IMR-90 (cell line): ENCODE results near the gene METTL5. TPM values are rescaled to one million over a fixed set of nuclear protein-coding genes. Genes with fewer than 3 reads are reported as not detected.
A peak's percentile ranks its signal among the peaks of the same experiment; 100 is the strongest.

ENCODE experiments used
- ATAC-seq: fragments of 200-7000 bp; cut with Tn5 transposase; 2 replicates; pipeline ENCODE4 v1.9.1; 2020; ENCODE audit warnings: low read depth, mild to moderate bottlenecking, moderate library complexity
- BruUV-seq: library from RNA; stranded (reverse); fragments of 400-500 nt; replicated peaks from 2 replicates; lab custom pipeline; 2021; lab: Mats Ljungman, UMichigan
- CTCF ChIA-PET: fragments of 300-600 bp; formaldehyde crosslinking; extraction: SDS; loops from one replicate; lab custom pipeline; 2021; ENCODE audit warnings: antibody characterized with exemption; lab: Yijun Ruan, JAX
- POLR2A ChIA-PET: fragments of 300-600 bp; sonication (Branson Sonifier 250); formaldehyde crosslinking; loops from one replicate; lab custom pipeline; 2022; ENCODE audit warnings: antibody characterized with exemption; ENCODE audit not compliant: unreplicated experiment; lab: Charles Lee
- DNase-seq: peaks from one replicate; pipeline ENCODE4 v3.0.0; 2013
- H2AFZ ChIP-seq: replicated peaks from 2 replicates; pipeline ENCODE3; 2013; ENCODE audit warnings: low read length, mild to moderate bottlenecking; ENCODE audit not compliant: poor library complexity
- H2AK5ac ChIP-seq: 2 replicates; pipeline ENCODE4 v1.6.1; 2013; ENCODE audit warnings: low read depth, low read length, inconsistent platforms
- H2AK9ac ChIP-seq: replicated peaks from 2 replicates; pipeline ENCODE3; 2013; ENCODE audit warnings: mild to moderate bottlenecking, low read depth, low read length, moderate library complexity; ENCODE audit not compliant: poor library complexity
- H2BK120ac ChIP-seq: 2 replicates; pipeline ENCODE4 v1.6.1; 2013; ENCODE audit warnings: low read depth, low read length, inconsistent platforms
- H2BK15ac ChIP-seq: 3 replicates; pipeline ENCODE4 v1.6.1; 2013; ENCODE audit warnings: low read depth, low read length, inconsistent platforms
- H2BK20ac ChIP-seq: 2 replicates; pipeline ENCODE4 v1.6.1; 2013; ENCODE audit warnings: low read depth, mild to moderate bottlenecking, inconsistent platforms, low read length, moderate library complexity
- H2BK5ac ChIP-seq: 2 replicates; pipeline ENCODE4 v1.6.1; 2013; ENCODE audit warnings: mild to moderate bottlenecking, low read depth, low read length, inconsistent platforms; ENCODE audit not compliant: poor library complexity, severe bottlenecking
- H3K14ac ChIP-seq: replicated peaks from 2 replicates; pipeline ENCODE4 v1.6.1; 2013; ENCODE audit warnings: low read depth, low read length, inconsistent platforms
- H3K18ac ChIP-seq: 2 replicates; pipeline ENCODE4 v1.6.1; 2013; ENCODE audit warnings: low read depth, low read length, control low read depth
- H3K23ac ChIP-seq: 2 replicates; pipeline ENCODE4 v1.6.1; 2013; ENCODE audit warnings: low read depth, low read length, inconsistent platforms
- H3K27ac ChIP-seq: 2 replicates; pipeline ENCODE4 v1.5.1; 2013; ENCODE audit warnings: mild to moderate bottlenecking, control low read depth, low read length; ENCODE audit not compliant: insufficient read depth
- H3K27me3 ChIP-seq: 2 replicates; pipeline ENCODE4 v1.6.1; 2013; ENCODE audit warnings: low read length; ENCODE audit not compliant: control insufficient read depth, insufficient read depth
- H3K36me3 ChIP-seq: 2 replicates; pipeline ENCODE4 v1.6.1; 2013; ENCODE audit warnings: low read length, mixed read lengths; ENCODE audit not compliant: control insufficient read depth, insufficient read depth
- H3K4ac ChIP-seq: 2 replicates; pipeline ENCODE4 v1.6.1; 2013; ENCODE audit warnings: low read depth, low read length, inconsistent platforms
- H3K4me1 ChIP-seq: 2 replicates; pipeline ENCODE4 v1.6.1; 2013; ENCODE audit warnings: low read length, mixed read lengths; ENCODE audit not compliant: control insufficient read depth, insufficient read depth
- H3K4me2 ChIP-seq: 2 replicates; pipeline ENCODE4 v1.6.1; 2013; ENCODE audit warnings: low read depth, mild to moderate bottlenecking, control low read depth, low read length, moderate library complexity
- H3K4me3 ChIP-seq: 2 replicates; pipeline ENCODE4 v1.5.1; 2013; ENCODE audit warnings: low read depth, mild to moderate bottlenecking, control low read depth, low read length, moderate library complexity; ENCODE audit not compliant: insufficient read depth
- H3K56ac ChIP-seq: 2 replicates; pipeline ENCODE4 v1.6.1; 2013; ENCODE audit warnings: low read length, inconsistent platforms; ENCODE audit not compliant: insufficient read depth; ENCODE audit errors: extremely low read depth
- H3K79me1 ChIP-seq, 2 experiments: 2 replicates each; pipeline ENCODE4 v1.6.1; 2013; ENCODE audit warnings: low read length in 2 of 2, inconsistent platforms in 1 of 2, low read depth in 1 of 2
- H3K9ac ChIP-seq: 2 replicates; pipeline ENCODE4 v1.6.1; 2013; ENCODE audit warnings: low read depth, low read length, control low read depth
- H3K9me1 ChIP-seq: 2 replicates; pipeline ENCODE4 v1.6.1; 2013; ENCODE audit warnings: low read length, inconsistent platforms; ENCODE audit not compliant: insufficient read depth
- H3K9me3 ChIP-seq: 2 replicates; pipeline ENCODE4 v1.6.1; 2013; ENCODE audit warnings: low read length; ENCODE audit not compliant: control insufficient read depth, insufficient read depth
- H4K20me1 ChIP-seq: 2 replicates; pipeline ENCODE4 v1.6.1; 2013; ENCODE audit warnings: low read length, inconsistent platforms; ENCODE audit not compliant: insufficient read depth
- H4K5ac ChIP-seq: 2 replicates; pipeline ENCODE4 v1.6.1; 2013; ENCODE audit warnings: mild to moderate bottlenecking, low read depth, low read length, control low read depth
- H4K8ac ChIP-seq, 2 experiments: 2 replicates each; pipeline ENCODE4 v1.6.1; 2013; ENCODE audit warnings: low read depth in 2 of 2, low read length in 2 of 2, control low read depth in 1 of 2, inconsistent platforms in 1 of 2
- H4K91ac ChIP-seq: 2 replicates; pipeline ENCODE4 v1.6.1; 2013; ENCODE audit warnings: low read depth, low read length, inconsistent platforms; ENCODE audit not compliant: insufficient read depth
- BHLHE40 ChIP-seq: fragments of 150-350 bp; IDR thresholded peaks from 2 replicates; pipeline ENCODE4 v1.6.1; 2016; ENCODE audit warnings: mild to moderate bottlenecking, low read depth, low read length
- MAZ ChIP-seq: IDR thresholded peaks from 2 replicates; pipeline ENCODE4 v1.6.1; 2012; ENCODE audit warnings: low read depth, mild to moderate bottlenecking, low read length, improper control_type of control experiment, moderate library complexity, borderline replicate concordance
- MXI1 ChIP-seq: IDR thresholded peaks from 2 replicates; pipeline ENCODE4 v1.6.1; 2012; ENCODE audit warnings: low read depth, mild to moderate bottlenecking, low read length, moderate library complexity, borderline replicate concordance
- NFE2L2 ChIP-seq: fragments of 150-350 bp; IDR thresholded peaks from 2 replicates; pipeline ENCODE4 v1.6.1; 2016; ENCODE audit warnings: low read depth, mild to moderate bottlenecking, low read length
- POLR2A ChIP-seq: IDR thresholded peaks from 2 replicates; pipeline ENCODE4 v1.6.1; 2012; ENCODE audit warnings: mild to moderate bottlenecking, low read depth, low read length
- WGBS, 2 experiments: methylation state at CpG; one replicate each; pipeline versions ENCODE4 v1.1.5 to v1.1.7; 2013; ENCODE audit warnings: missing lambda C conversion rate in 2 of 2; ENCODE audit not compliant: insufficient read length in 1 of 2; ENCODE audit errors: extremely low coverage in 2 of 2; 5-methylcytosine and 5-hydroxymethylcytosine counted together
- dilution Hi-C: fragments of 300-500 bp; cut with HindIII; formaldehyde crosslinking; loops from one replicate; pipeline ENCODE4 v1.14.3; 2018; ENCODE audit warnings: low sequenced_read_pairs; ENCODE audit not compliant: unreplicated experiment
- in situ Hi-C: fragments of 300-500 bp; cut with MboI; formaldehyde crosslinking; loops from 3 replicates; pipeline ENCODE4 v1.14.3; 2019; ENCODE audit warnings: low sequenced_read_pairs, inconsistent platforms, mixed read lengths
- intact Hi-C: fragments of 100-400 bp; cut with micrococcal nuclease; formaldehyde crosslinking; loops from 2 replicates; pipeline ENCODE4 v1.10.0; 2022
- polyA plus RNA-seq, 3 experiments: library from polyadenylated mRNA; depleted of rRNA; stranded (reverse); fragments of >200 nt; gene quantifications; 2 replicates each; pipeline ENCODE4 v1.2.3, GENCODE V29; 2012; ENCODE audit warnings: low replicate concordance in 1 of 3
- total RNA-seq: library from RNA; depleted of rRNA; stranded (reverse); fragments of >200 nt; gene quantifications from 2 replicates; pipeline ENCODE4 v1.2.3, GENCODE V29; 2012

The METTL5 gene
- total and polyA plus RNA-seq, 2 of the 4 experiments (the other 2 are of a cell fraction), result 38.3 to 49.8 TPM

GRCh38 chr2:169798718-169799592 is 25.8 kb downstream of the METTL5 start, which contains the start of gene SSB:
SSB (plus strand) TSS chr2:169798871; CDS start chr2:169800961, 2,090 bp downstream.
- ATAC-seq (peak; percentile 100), DNase-seq (peak; percentile 89)
- CTCF ChIA-PET, result no interaction called here
- H4K5ac ChIP-seq, result peak within 1 kb of the TSS; percentile 86
- 0% methylated on average over 19 of the region's 67 CpGs; no CpG with 5 or more reads in 1 of the 2 experiments for WGBS, 2 experiments
- peak within 1 kb of the TSS; percentile 98 for H3K4me2 ChIP-seq
- TF ChIP-seq POLR2A, result peak; percentile 79
- peak; percentile 92 for TF ChIP-seq MXI1
- peak; percentile 51; the same call in 1 of the 2 replicates for TF ChIP-seq BHLHE40
- no peak for TF ChIP-seq NFE2L2
- TF ChIP-seq MAZ, result no peak; the same call in 1 of the 2 replicates
- intact Hi-C loops, result loop anchor here (2.0 to 10.0 kb wide), 2 partner anchors 224 to 320 kb away; partner anchors contain the start of genes BBS5 and FASTKD1
- BruUV-seq, result TSS peak; percentile 73
- H3K14ac ChIP-seq, result peak within 1 kb of the TSS; percentile 85
- no peaks in the 10 kb centered on the region for H3K9me1 ChIP-seq
- H3K18ac ChIP-seq, result 0 out of 2 replicates have a peak within 1 kb of the TSS, but pooled peaks have one; percentile 56
- peaks cover 2 to 21% of the 10 kb centered on the region in 2 experiments; a peak in 2 of 4 replicates for H3K79me1 ChIP-seq
- H4K91ac ChIP-seq, result peak within 1 kb of the TSS; percentile 55; the same call in 1 of the 2 replicates
- peak within 1 kb of the TSS; percentile 93 for H2AK9ac ChIP-seq
- no peak within 1 kb of the TSS for H2BK20ac ChIP-seq
- dilution Hi-C loops, result no loop called here
- peaks cover 4% of the 10 kb centered on the region for H3K4me1 ChIP-seq
- peak within 1 kb of the TSS; percentile 58 for H2BK120ac ChIP-seq
- in situ Hi-C loops, result no loop called here
- H4K20me1 ChIP-seq, result no peaks in the 10 kb centered on the region
- peak within 1 kb of the TSS; percentile 96 to 99 for H4K8ac ChIP-seq
- H3K36me3 ChIP-seq, result peaks cover 6% of the 10 kb centered on the region
- H3K56ac ChIP-seq, result peak within 1 kb of the TSS; percentile 82; the same call in 1 of the 2 replicates
- peak within 1 kb of the TSS; percentile 76 for H3K4ac ChIP-seq
- peak within 1 kb of the TSS; percentile 87 for H3K4me3 ChIP-seq
- H3K9ac ChIP-seq, result peak within 1 kb of the TSS; percentile 96
- H2AFZ ChIP-seq, result peak within 1 kb of the TSS; percentile 93
- H3K9me3 ChIP-seq, result no peaks in the 10 kb centered on the region
- peak within 1 kb of the TSS; percentile 64; the same call in 1 of the 2 replicates for H2AK5ac ChIP-seq
- POLR2A ChIA-PET, result no interaction called here
- peak within 1 kb of the TSS; percentile 94 for H3K27ac ChIP-seq
- peak within 1 kb of the TSS; percentile 81 for H2BK5ac ChIP-seq
- peak within 1 kb of the TSS; percentile 90 for H3K23ac ChIP-seq
- no peaks in the 10 kb centered on the region for H3K27me3 ChIP-seq
- H2BK15ac ChIP-seq, result 0 out of 3 replicates have a peak within 1 kb of the TSS, but pooled peaks have one; percentile 23
